Measurements from ENCODE around the gene CAMTA1.
A peak's percentile ranks its signal among the peaks of the same experiment; 100 is the strongest.

The CAMTA1 gene

GRCh38 chr1:7467476-7468175 is 682.4 kb downstream of the CAMTA1 start:
- Histone ChIP-seq H3K4me3 (ENCODE audit: low read depth, low read length) (no peak overlapping the region), H3K27ac (ENCODE audit: low read depth, low read length) (no peak overlapping the region), H4K8ac (ENCODE audit: low read depth, low read length) (no peak overlapping the region), H3K4ac (ENCODE audit: low read depth, low read length) (no peak overlapping the region), H2AK5ac (ENCODE audit: low read length) (no peak overlapping the region), H3K79me2 (ENCODE audit: control insufficient read depth, insufficient read depth, low read length, poor library complexity) (no peaks in the 10 kb centered on the region), H2BK120ac (ENCODE audit: insufficient read depth, low read length, poor library complexity) (no peak overlapping the region), H3K14ac (ENCODE audit: low read length) (no peak overlapping the region), H3K4me2 (ENCODE audit: low read length) (no peak overlapping the region), H2AFZ (ENCODE audit: insufficient read depth, low read length, poor library complexity) (no peak overlapping the region), H3K23ac (ENCODE audit: low read length) (no peak overlapping the region), H3K18ac (ENCODE audit: low read length) (no peak overlapping the region), H3K9ac (ENCODE audit: low read length) (no peak overlapping the region), H4K12ac (ENCODE audit: low read depth, low read length) (no peak overlapping the region), H3K36me3 (ENCODE audit: control insufficient read depth in 1 of 2, insufficient read depth in 2 of 2, low read length in 2 of 2) (no peaks in the 10 kb centered on the region), H4K91ac (ENCODE audit: low read depth, low read length) (no peak overlapping the region), H3K4me1 (ENCODE audit: control insufficient read depth in 1 of 2, insufficient read depth in 2 of 2, low read length in 2 of 2) (peaks cover 8 to 16% of the 10 kb centered on the region in 2 experiments), H2BK5ac (ENCODE audit: low read depth, low read length, poor library complexity) (no peak overlapping the region), H3K79me1 (ENCODE audit: low read length) (peaks cover 1% of the 10 kb centered on the region), H3K9me3 (ENCODE audit: insufficient read depth, low read depth, low read length) (no peaks in the 10 kb centered on the region), H3K27me3 (ENCODE audit: insufficient read depth, low read length) (no peaks in the 10 kb centered on the region), H2BK12ac (ENCODE audit: low read length) (no peak overlapping the region)
- no CpG with 5 or more reads among the region's 27 CpGs for WGBS (ENCODE audit: extremely low coverage, insufficient coverage, insufficient read length)
- no peak for DNase-seq

GRCh38 chr1:7468248-7468647 is 683.0 kb downstream of the CAMTA1 start:
- Histone ChIP-seq H3K4me1 (ENCODE audit: control insufficient read depth in 1 of 2, insufficient read depth in 2 of 2, low read length in 2 of 2) (peaks cover 8 to 15% of the 10 kb centered on the region in 2 experiments), H3K4ac (ENCODE audit: low read depth, low read length) (no peak overlapping the region), H3K23ac (ENCODE audit: low read length) (no peak overlapping the region), H3K79me2 (ENCODE audit: control insufficient read depth, insufficient read depth, low read length, poor library complexity) (no peaks in the 10 kb centered on the region), H3K79me1 (ENCODE audit: low read length) (peaks cover 3% of the 10 kb centered on the region), H3K27ac (ENCODE audit: low read depth, low read length) (no peak overlapping the region), H3K9ac (ENCODE audit: low read length) (no peak overlapping the region), H2BK5ac (ENCODE audit: low read depth, low read length, poor library complexity) (no peak overlapping the region), H3K18ac (ENCODE audit: low read length) (no peak overlapping the region), H3K4me3 (ENCODE audit: low read depth, low read length) (no peak overlapping the region), H4K91ac (ENCODE audit: low read depth, low read length) (no peak overlapping the region), H3K4me2 (ENCODE audit: low read length) (no peak overlapping the region), H2AFZ (ENCODE audit: insufficient read depth, low read length, poor library complexity) (no peak overlapping the region), H3K36me3 (ENCODE audit: control insufficient read depth in 1 of 2, insufficient read depth in 2 of 2, low read length in 2 of 2) (no peaks in the 10 kb centered on the region), H4K12ac (ENCODE audit: low read depth, low read length) (no peak overlapping the region), H3K9me3 (ENCODE audit: insufficient read depth, low read depth, low read length) (no peaks in the 10 kb centered on the region), H3K14ac (ENCODE audit: low read length) (no peak overlapping the region), H2BK12ac (ENCODE audit: low read length) (no peak overlapping the region), H4K8ac (ENCODE audit: low read depth, low read length) (no peak overlapping the region), H2BK120ac (ENCODE audit: insufficient read depth, low read length, poor library complexity) (no peak overlapping the region), H2AK5ac (ENCODE audit: low read length) (no peak overlapping the region), H3K27me3 (ENCODE audit: insufficient read depth, low read length) (no peaks in the 10 kb centered on the region)
- DNase-seq, result no peak
- no CpG with 5 or more reads among the region's 9 CpGs for WGBS (ENCODE audit: extremely low coverage, insufficient coverage, insufficient read length)

GRCh38 chr1:7469255-7469938 is 684.1 kb downstream of the CAMTA1 start:
- no CpG with 5 or more reads among the region's 13 CpGs for WGBS (ENCODE audit: extremely low coverage, insufficient coverage, insufficient read length)
- Histone ChIP-seq H2BK5ac (ENCODE audit: low read depth, low read length, poor library complexity) (no peak overlapping the region), H2AFZ (ENCODE audit: insufficient read depth, low read length, poor library complexity) (no peak overlapping the region), H3K9ac (ENCODE audit: low read length) (no peak overlapping the region), H3K79me2 (ENCODE audit: control insufficient read depth, insufficient read depth, low read length, poor library complexity) (no peaks in the 10 kb centered on the region), H3K18ac (ENCODE audit: low read length) (no peak overlapping the region), H3K36me3 (ENCODE audit: control insufficient read depth in 1 of 2, insufficient read depth in 2 of 2, low read length in 2 of 2) (no peaks in the 10 kb centered on the region), H2AK5ac (ENCODE audit: low read length) (no peak overlapping the region), H3K4me1 (ENCODE audit: control insufficient read depth in 1 of 2, insufficient read depth in 2 of 2, low read length in 2 of 2) (peaks cover 8 to 15% of the 10 kb centered on the region in 2 experiments), H4K91ac (ENCODE audit: low read depth, low read length) (no peak overlapping the region), H3K14ac (ENCODE audit: low read length) (no peak overlapping the region), H2BK12ac (ENCODE audit: low read length) (peak overlapping the region; percentile 6), H4K12ac (ENCODE audit: low read depth, low read length) (no peak overlapping the region), H3K27ac (ENCODE audit: low read depth, low read length) (no peak overlapping the region), H3K9me3 (ENCODE audit: insufficient read depth, low read depth, low read length) (no peaks in the 10 kb centered on the region), H3K79me1 (ENCODE audit: low read length) (peaks cover 3% of the 10 kb centered on the region), H3K27me3 (ENCODE audit: insufficient read depth, low read length) (no peaks in the 10 kb centered on the region), H2BK120ac (ENCODE audit: insufficient read depth, low read length, poor library complexity) (no peak overlapping the region), H4K8ac (ENCODE audit: low read depth, low read length) (no peak overlapping the region), H3K23ac (ENCODE audit: low read length) (no peak overlapping the region), H3K4ac (ENCODE audit: low read depth, low read length) (no peak overlapping the region), H3K4me3 (ENCODE audit: low read depth, low read length) (no peak overlapping the region), H3K4me2 (ENCODE audit: low read length) (no peak overlapping the region)
- no peak for DNase-seq

GRCh38 chr1:7470904-7471638 is 685.8 kb downstream of the CAMTA1 start:
- Histone ChIP-seq H3K9ac (ENCODE audit: low read length) (no peak overlapping the region), H4K8ac (ENCODE audit: low read depth, low read length) (no peak overlapping the region), H3K4ac (ENCODE audit: low read depth, low read length) (no peak overlapping the region), H2AFZ (ENCODE audit: insufficient read depth, low read length, poor library complexity) (no peak overlapping the region), H4K12ac (ENCODE audit: low read depth, low read length) (no peak overlapping the region), H3K36me3 (ENCODE audit: control insufficient read depth in 1 of 2, insufficient read depth in 2 of 2, low read length in 2 of 2) (no peaks in the 10 kb centered on the region), H3K4me2 (ENCODE audit: low read length) (no peak overlapping the region), H3K27ac (ENCODE audit: low read depth, low read length) (no peak overlapping the region), H2BK5ac (ENCODE audit: low read depth, low read length, poor library complexity) (no peak overlapping the region), H4K91ac (ENCODE audit: low read depth, low read length) (peak overlapping the region; percentile 58), H3K9me3 (ENCODE audit: insufficient read depth, low read depth, low read length) (peaks cover 5% of the 10 kb centered on the region), H3K79me2 (ENCODE audit: control insufficient read depth, insufficient read depth, low read length, poor library complexity) (no peaks in the 10 kb centered on the region), H3K4me1 (ENCODE audit: control insufficient read depth in 1 of 2, insufficient read depth in 2 of 2, low read length in 2 of 2) (peaks cover 8 to 15% of the 10 kb centered on the region in 2 experiments), H2BK12ac (ENCODE audit: low read length) (peak overlapping the region; percentile 47), H3K18ac (ENCODE audit: low read length) (peak overlapping the region; percentile 9), H2BK120ac (ENCODE audit: insufficient read depth, low read length, poor library complexity) (no peak overlapping the region), H2AK5ac (ENCODE audit: low read length) (peak overlapping the region; percentile 10), H3K4me3 (ENCODE audit: low read depth, low read length) (no peak overlapping the region), H3K27me3 (ENCODE audit: insufficient read depth, low read length) (no peaks in the 10 kb centered on the region), H3K14ac (ENCODE audit: low read length) (no peak overlapping the region), H3K23ac (ENCODE audit: low read length) (no peak overlapping the region), H3K79me1 (ENCODE audit: low read length) (peaks cover 3% of the 10 kb centered on the region)
- no CpG with 5 or more reads among the region's 12 CpGs for WGBS (ENCODE audit: extremely low coverage, insufficient coverage, insufficient read length)
- DNase-seq, result peak; percentile 95 to 96
